Smooth muscle cell (in vitro differentiated cells): ENCODE data around the gene OR52D1. TPM values are rescaled to one million over a fixed set of nuclear protein-coding genes. Genes with fewer than 3 reads are reported as not detected.
A peak's percentile ranks its signal among the peaks of the same experiment; 100 is the strongest.

Source experiments
- DNase-seq: peaks from one replicate; lab custom pipeline; 2025; ENCODE audit not compliant: unreplicated experiment; lab: John Stamatoyannopoulos, UW
- H2AFZ ChIP-seq: fragments of 200-600 bp; sonication (generic); 2 replicates; pipeline ENCODE4 v1.6.0; 2016; ENCODE audit warnings: antibody characterized with exemption, low read depth, mild to moderate bottlenecking
- H3F3A ChIP-seq: fragments of 200-600 bp; sonication (generic); 2 replicates; pipeline ENCODE4 v1.6.0; 2017; ENCODE audit warnings: antibody characterized with exemption, low read depth
- H3K27ac ChIP-seq: fragments of 200-600 bp; sonication (generic); 2 replicates; pipeline ENCODE4 v1.5.1; 2016; ENCODE audit warnings: low read depth, mild to moderate bottlenecking
- H3K27me3 ChIP-seq: fragments of 200-600 bp; sonication (generic); 2 replicates; pipeline ENCODE4 v1.6.1; 2016; ENCODE audit warnings: low read depth, mild to moderate bottlenecking
- H3K36me3 ChIP-seq: fragments of 200-600 bp; sonication (generic); 2 replicates; pipeline ENCODE4 v1.5.1; 2016; ENCODE audit warnings: low read depth
- H3K4me1 ChIP-seq: fragments of 200-600 bp; sonication (generic); 2 replicates; pipeline ENCODE4 v1.5.1; 2016; ENCODE audit warnings: low read depth
- H3K4me2 ChIP-seq: fragments of 200-600 bp; sonication (generic); 2 replicates; pipeline ENCODE4 v1.6.0; 2016; ENCODE audit warnings: mild to moderate bottlenecking
- H3K4me3 ChIP-seq: fragments of 200-600 bp; sonication (generic); 2 replicates; pipeline ENCODE4 v1.5.1; 2016; ENCODE audit warnings: mild to moderate bottlenecking
- H3K79me2 ChIP-seq: fragments of 200-600 bp; sonication (generic); 2 replicates; pipeline ENCODE4 v1.6.0; 2016; ENCODE audit warnings: low read depth, mild to moderate bottlenecking
- H3K9ac ChIP-seq: fragments of 200-600 bp; sonication (generic); 2 replicates; pipeline ENCODE4 v1.6.0; 2016; ENCODE audit warnings: low read depth
- H3K9me3 ChIP-seq: fragments of 200-600 bp; sonication (generic); replicated peaks from 2 replicates; pipeline ENCODE4 v1.5.1; 2016; ENCODE audit warnings: low read depth
- H4K20me1 ChIP-seq: fragments of 200-600 bp; sonication (generic); 2 replicates; pipeline ENCODE4 v1.6.0; 2016; ENCODE audit warnings: low read depth
- CTCF ChIP-seq: fragments of 200-600 bp; sonication (generic); IDR thresholded peaks from 2 replicates; pipeline ENCODE4 v1.5.1; 2017; ENCODE audit warnings: borderline replicate concordance, mild to moderate bottlenecking, antibody characterized with exemption; ENCODE audit not compliant: insufficient read depth, poor library complexity, severe bottlenecking
- WGBS: methylation state at CpG from one replicate; pipeline ENCODE4 v1.1.7; 2016; ENCODE audit warnings: low lambda C conversion rate; 5-methylcytosine and 5-hydroxymethylcytosine counted together
- polyA plus RNA-seq: library from polyadenylated mRNA; unstranded; fragments of >200 nt; fragmentation: Nextera tagmentation; extraction: Ambion mirVana; gene quantifications from 2 replicates; pipeline ENCODE4 v1.2.1, GENCODE V29; 2016
- total RNA-seq: library from RNA; depleted of rRNA; stranded (reverse); fragments of >200 nt; gene quantifications from 2 replicates; pipeline ENCODE4 v1.2.3, GENCODE V29; 2014

Gene OR52D1
- total and polyA plus RNA-seq, 2 experiments from 2014 or later, result not detected

GRCh38 chr11:5476186-5476819, 12.2 kb upstream of the OR52D1 start:
- H3K27ac ChIP-seq, result no peak overlapping the region
- H3K36me3 ChIP-seq, result no peaks in the 10 kb centered on the region
- no peak overlapping the region for H3K4me2 ChIP-seq
- H3K79me2 ChIP-seq, result no peaks in the 10 kb centered on the region
- no peaks in the 10 kb centered on the region for H3K9me3 ChIP-seq
- H3K4me3 ChIP-seq, result no peak overlapping the region
- DNase-seq, result no peak
- H3K9ac ChIP-seq, result no peak overlapping the region
- no peaks in the 10 kb centered on the region for H3F3A ChIP-seq
- peak; percentile 80 for TF ChIP-seq CTCF
- H2AFZ ChIP-seq, result no peak overlapping the region
- H3K4me1 ChIP-seq, result no peaks in the 10 kb centered on the region
- WGBS, result 36% methylated on average over 2 of the region's 2 CpGs
- H4K20me1 ChIP-seq, result no peaks in the 10 kb centered on the region
- no peaks in the 10 kb centered on the region for H3K27me3 ChIP-seq

GRCh38 chr11:5486003-5486402, 2.5 kb upstream of the OR52D1 start:
- no peak for DNase-seq
- Histone ChIP-seq H3K36me3 (no peaks in the 10 kb centered on the region), H3K9ac (no peak overlapping the region), H3K27ac (no peak overlapping the region), H2AFZ (no peak overlapping the region), H3K79me2 (no peaks in the 10 kb centered on the region), H3F3A (no peaks in the 10 kb centered on the region), H3K4me1 (no peaks in the 10 kb centered on the region), H3K9me3 (no peaks in the 10 kb centered on the region), H3K4me2 (no peak overlapping the region), H3K4me3 (no peak overlapping the region), H3K27me3 (no peaks in the 10 kb centered on the region), H4K20me1 (no peaks in the 10 kb centered on the region)
- no peak for TF ChIP-seq CTCF
- 91% methylated on average over 3 of the region's 3 CpGs for WGBS

GRCh38 chr11:5486421-5486820, 2.1 kb upstream of the OR52D1 start:
- TF ChIP-seq CTCF, result no peak
- Histone ChIP-seq H2AFZ (no peak overlapping the region), H3F3A (no peaks in the 10 kb centered on the region), H3K9me3 (no peaks in the 10 kb centered on the region), H4K20me1 (no peaks in the 10 kb centered on the region), H3K27me3 (no peaks in the 10 kb centered on the region), H3K27ac (no peak overlapping the region), H3K36me3 (no peaks in the 10 kb centered on the region), H3K4me3 (no peak overlapping the region), H3K4me2 (no peak overlapping the region), H3K79me2 (no peaks in the 10 kb centered on the region), H3K4me1 (no peaks in the 10 kb centered on the region), H3K9ac (no peak overlapping the region)
- WGBS, result 64% methylated on average over 3 of the region's 3 CpGs
- DNase-seq, result no peak

- H3K27me3 ChIP-seq, result no peaks in the 10 kb centered on the region
- no peak overlapping the region for H3K27ac ChIP-seq
- H3K4me3 ChIP-seq, result no peak overlapping the region
- no peaks in the 10 kb centered on the region for H4K20me1 ChIP-seq
- H3K36me3 ChIP-seq, result no peaks in the 10 kb centered on the region
- H3K79me2 ChIP-seq, result no peaks in the 10 kb centered on the region
- 91% methylated on average over 4 of the region's 4 CpGs for WGBS
- H3K4me2 ChIP-seq, result no peak overlapping the region
- no peaks in the 10 kb centered on the region for H3K4me1 ChIP-seq
- no peak overlapping the region for H2AFZ ChIP-seq
- H3F3A ChIP-seq, result no peaks in the 10 kb centered on the region
- no peak for DNase-seq
- TF ChIP-seq CTCF, result no peak
- H3K9me3 ChIP-seq, result no peaks in the 10 kb centered on the region
- H3K9ac ChIP-seq, result no peak overlapping the region
Observed at GRCh38 chr11:5488798-5489399, 414 bp downstream of the OR52D1 start.
